HCT116 (cell line): ENCODE results near the gene TMEM100.

ENCODE experiments used
- CTCF ChIP-seq, 3 experiments: fragments of 200-600 bp in 1 of 3; sonication (generic) in 1 of 3; IDR thresholded peaks in 2 of 3; conservative IDR thresholded peaks in 1 of 3; 2 replicates each; pipeline ENCODE4 v1.5.1; 2012 to 2017; ENCODE audit warnings: low read depth in 2 of 3, low read length in 2 of 3, antibody characterized with exemption in 1 of 3, borderline replicate concordance in 1 of 3, control low read depth in 1 of 3, mild to moderate bottlenecking in 1 of 3, mixed read lengths in 1 of 3, mixed run types in 1 of 3, moderate library complexity in 1 of 3; ENCODE audit not compliant: insufficient read depth in 1 of 3
- JUND ChIP-seq: IDR thresholded peaks from 2 replicates; pipeline ENCODE4 v1.6.1; 2012
- SIN3A ChIP-seq: IDR thresholded peaks from 2 replicates; pipeline ENCODE4 v1.6.1; 2012; ENCODE audit warnings: low read depth
- SP1 ChIP-seq: IDR thresholded peaks from 2 replicates; pipeline ENCODE4 v1.6.1; 2012; ENCODE audit warnings: low read depth

- TF ChIP-seq SIN3A (no peak), JUND (no peak), SP1 (no peak), CTCF (IDR thresholded peaks at IDR 0.05 in 2 of 3, conservative IDR thresholded peaks at IDR 0.05 in 1 of 3; ENCODE audit: borderline replicate concordance in 1 of 3, insufficient read depth in 1 of 3, low read depth in 2 of 3, low read length in 2 of 3) (no peak)
Observed at GRCh38 chr17:55728361-55728760, 5.7 kb upstream of the TMEM100 start.
